Calu3 (cell line): ENCODE measurements around the gene NCBP2L. TPM values are rescaled to one million over a fixed set of nuclear protein-coding genes. Genes with fewer than 3 reads are reported as not detected.

ENCODE experiments used
- BruUV-seq: library from RNA; stranded (reverse); fragments of 400-500 nt; replicated peaks from 2 replicates; lab custom pipeline; 2021; lab: Mats Ljungman, UMichigan
- CTCF ChIA-PET: fragments of 300-600 bp; sonication (Branson Sonifier 250); formaldehyde crosslinking; loops from one replicate; lab custom pipeline; 2022; ENCODE audit warnings: antibody characterized with exemption; lab: Charles Lee
- DNase-seq: peaks from one replicate; pipeline ENCODE4 v3.0.0; 2022
- H3K27ac Mint-ChIP-seq: one replicate; pipeline ENCODE4 v1.8.0; 2022; ENCODE audit warnings: mixed read lengths; ENCODE audit not compliant: unreplicated experiment
- H3K27me3 Mint-ChIP-seq: one replicate; pipeline ENCODE4 v1.8.0; 2022; ENCODE audit warnings: mixed read lengths; ENCODE audit not compliant: unreplicated experiment
- H3K36me3 Mint-ChIP-seq: one replicate; pipeline ENCODE4 v1.8.0; 2022; ENCODE audit warnings: mild to moderate bottlenecking, moderate library complexity, mixed read lengths; ENCODE audit not compliant: insufficient read depth, unreplicated experiment
- H3K4me1 Mint-ChIP-seq: one replicate; pipeline ENCODE4 v1.8.0; 2022; ENCODE audit warnings: mild to moderate bottlenecking, low read depth, mixed read lengths; ENCODE audit not compliant: unreplicated experiment
- H3K4me3 Mint-ChIP-seq: one replicate; pipeline ENCODE4 v1.8.0; 2022; ENCODE audit warnings: mild to moderate bottlenecking, low read depth, moderate library complexity, mixed read lengths; ENCODE audit not compliant: unreplicated experiment
- H3K9me3 Mint-ChIP-seq: one replicate; pipeline ENCODE4 v1.8.0; 2022; ENCODE audit warnings: low read depth, mixed read lengths; ENCODE audit not compliant: unreplicated experiment
- intact Hi-C: fragments of 100-400 bp; cut with micrococcal nuclease; formaldehyde crosslinking; loops from one replicate; pipeline ENCODE4 v1.10.0; 2022; ENCODE audit not compliant: unreplicated experiment
- total RNA-seq: library from RNA; stranded (reverse); gene quantifications from 2 replicates; pipeline ENCODE4 v1.2.3, GENCODE V29; 2022
- TF ChIP-seq, protein P1 (sequence below): fragments of 200-600 bp; IDR thresholded peaks from one replicate; pipeline ENCODE4 v1.8.0; 2022; ENCODE audit warnings: antibody characterized with exemption; ENCODE audit not compliant: unreplicated experiment

NCBP2L gene
- total RNA-seq, 1 experiment from 2014 or later: not detected

DNA sequence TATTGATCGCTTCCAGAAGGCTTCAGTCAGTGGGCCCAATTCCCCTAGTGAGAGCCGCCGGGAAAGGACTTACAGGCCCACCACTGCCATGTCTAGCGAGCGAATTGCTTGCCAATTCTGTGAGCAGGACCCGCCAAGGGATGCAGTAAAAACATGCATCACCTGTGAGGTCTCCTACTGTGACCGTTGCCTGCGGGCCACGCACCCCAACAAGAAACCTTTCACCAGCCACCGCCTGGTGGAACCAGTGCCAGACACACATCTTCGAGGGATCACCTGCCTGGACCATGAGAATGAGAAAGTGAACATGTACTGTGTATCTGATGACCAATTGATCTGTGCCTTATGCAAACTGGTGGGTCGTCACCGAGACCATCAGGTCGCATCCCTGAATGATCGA, 63.4 kb downstream of the NCBP2L start:
- Mint-ChIP-seq H3K9me3 (no peaks in the 10 kb centered on the region), H3K4me1 (no peaks in the 10 kb centered on the region), H3K27ac (no peak overlapping the region), H3K27me3 (no peaks in the 10 kb centered on the region), H3K4me3 (no peak overlapping the region), H3K36me3 (no peaks in the 10 kb centered on the region)
- DNase-seq: no peak
- TF ChIP-seq, protein P1, sequence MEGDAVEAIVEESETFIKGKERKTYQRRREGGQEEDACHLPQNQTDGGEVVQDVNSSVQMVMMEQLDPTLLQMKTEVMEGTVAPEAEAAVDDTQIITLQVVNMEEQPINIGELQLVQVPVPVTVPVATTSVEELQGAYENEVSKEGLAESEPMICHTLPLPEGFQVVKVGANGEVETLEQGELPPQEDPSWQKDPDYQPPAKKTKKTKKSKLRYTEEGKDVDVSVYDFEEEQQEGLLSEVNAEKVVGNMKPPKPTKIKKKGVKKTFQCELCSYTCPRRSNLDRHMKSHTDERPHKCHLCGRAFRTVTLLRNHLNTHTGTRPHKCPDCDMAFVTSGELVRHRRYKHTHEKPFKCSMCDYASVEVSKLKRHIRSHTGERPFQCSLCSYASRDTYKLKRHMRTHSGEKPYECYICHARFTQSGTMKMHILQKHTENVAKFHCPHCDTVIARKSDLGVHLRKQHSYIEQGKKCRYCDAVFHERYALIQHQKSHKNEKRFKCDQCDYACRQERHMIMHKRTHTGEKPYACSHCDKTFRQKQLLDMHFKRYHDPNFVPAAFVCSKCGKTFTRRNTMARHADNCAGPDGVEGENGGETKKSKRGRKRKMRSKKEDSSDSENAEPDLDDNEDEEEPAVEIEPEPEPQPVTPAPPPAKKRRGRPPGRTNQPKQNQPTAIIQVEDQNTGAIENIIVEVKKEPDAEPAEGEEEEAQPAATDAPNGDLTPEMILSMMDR: no peak
- CTCF ChIA-PET: no interaction called here
- no TSS peak for BruUV-seq
- intact Hi-C loops: no loop called here

DNA sequence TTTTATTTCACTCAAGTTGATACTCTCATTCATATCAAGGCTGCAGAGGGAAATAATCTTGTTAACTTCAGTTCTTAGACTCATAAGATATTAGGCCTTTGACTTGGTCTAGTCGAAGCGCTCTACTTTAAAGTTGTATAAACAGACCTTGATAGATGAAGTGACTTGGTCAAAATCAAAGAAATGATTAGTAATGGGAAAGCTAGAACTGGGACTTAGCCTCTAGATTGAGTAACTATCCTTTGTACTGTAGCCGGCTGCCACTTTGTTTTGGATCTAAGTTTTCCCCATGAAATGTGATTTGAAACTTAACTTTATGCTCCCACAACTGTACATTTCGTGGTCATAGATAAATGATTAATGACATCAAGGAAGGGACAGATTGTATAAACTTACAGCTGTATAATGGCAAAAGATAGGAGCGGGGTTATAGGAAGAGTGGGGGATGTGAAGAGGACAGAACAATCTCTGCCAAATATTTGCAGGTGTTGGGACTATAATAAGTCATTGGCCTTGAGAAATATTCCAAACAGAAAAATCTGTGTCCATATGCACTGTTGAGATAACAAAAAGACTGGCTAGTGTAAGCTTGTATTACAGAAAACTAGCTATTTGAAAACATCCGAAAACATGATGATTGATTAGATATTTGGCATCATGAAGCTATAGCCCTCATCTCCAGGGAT, 65.3 kb downstream of the NCBP2L start:
- TF ChIP-seq, protein P1: no peak
- intact Hi-C loops: no loop called here
- BruUV-seq: no TSS peak
- Mint-ChIP-seq H3K27ac (no peak overlapping the region), H3K4me3 (no peak overlapping the region), H3K9me3 (no peaks in the 10 kb centered on the region), H3K36me3 (no peaks in the 10 kb centered on the region), H3K27me3 (no peaks in the 10 kb centered on the region), H3K4me1 (no peaks in the 10 kb centered on the region)
- CTCF ChIA-PET: no interaction called here
- no peak for DNase-seq

Other genes with a start within 250 kb of the NCBP2L start
- 62.5 and 72.5 TPM in 2 replicates for gene PRPS1, start 149.2 kb upstream of the NCBP2L start, total RNA-seq
- gene TSC22D3, start 1.9 kb upstream of the NCBP2L start, total RNA-seq: 35.1 and 48.3 TPM in 2 replicates
- gene MID2, start 48.1 kb downstream of the NCBP2L start, total RNA-seq: 7.1 and 9.4 TPM in 2 replicates
- gene TEX13B, start 204.6 kb downstream of the NCBP2L start, total RNA-seq: not detected in 2 replicates